ENCODE data around the gene ADIPOR1.
"Not testable (repeated sequence)": the region's sequence is repeated elsewhere in the genome, so short reads cannot be mapped to it uniquely, and the experiment has no call there.

ADIPOR1 gene, protein sequence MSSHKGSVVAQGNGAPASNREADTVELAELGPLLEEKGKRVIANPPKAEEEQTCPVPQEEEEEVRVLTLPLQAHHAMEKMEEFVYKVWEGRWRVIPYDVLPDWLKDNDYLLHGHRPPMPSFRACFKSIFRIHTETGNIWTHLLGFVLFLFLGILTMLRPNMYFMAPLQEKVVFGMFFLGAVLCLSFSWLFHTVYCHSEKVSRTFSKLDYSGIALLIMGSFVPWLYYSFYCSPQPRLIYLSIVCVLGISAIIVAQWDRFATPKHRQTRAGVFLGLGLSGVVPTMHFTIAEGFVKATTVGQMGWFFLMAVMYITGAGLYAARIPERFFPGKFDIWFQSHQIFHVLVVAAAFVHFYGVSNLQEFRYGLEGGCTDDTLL

GRCh38 chr1:202957733-202958543 lies at the start of gene ADIPOR1:
TSS of gene ADIPOR1 (minus strand) at chr1:202958312. CDS start at chr1:202951070, 7,242 bp downstream.
- DNase-seq, result peak; percentile 34 to 95 (median 86)

DNA sequence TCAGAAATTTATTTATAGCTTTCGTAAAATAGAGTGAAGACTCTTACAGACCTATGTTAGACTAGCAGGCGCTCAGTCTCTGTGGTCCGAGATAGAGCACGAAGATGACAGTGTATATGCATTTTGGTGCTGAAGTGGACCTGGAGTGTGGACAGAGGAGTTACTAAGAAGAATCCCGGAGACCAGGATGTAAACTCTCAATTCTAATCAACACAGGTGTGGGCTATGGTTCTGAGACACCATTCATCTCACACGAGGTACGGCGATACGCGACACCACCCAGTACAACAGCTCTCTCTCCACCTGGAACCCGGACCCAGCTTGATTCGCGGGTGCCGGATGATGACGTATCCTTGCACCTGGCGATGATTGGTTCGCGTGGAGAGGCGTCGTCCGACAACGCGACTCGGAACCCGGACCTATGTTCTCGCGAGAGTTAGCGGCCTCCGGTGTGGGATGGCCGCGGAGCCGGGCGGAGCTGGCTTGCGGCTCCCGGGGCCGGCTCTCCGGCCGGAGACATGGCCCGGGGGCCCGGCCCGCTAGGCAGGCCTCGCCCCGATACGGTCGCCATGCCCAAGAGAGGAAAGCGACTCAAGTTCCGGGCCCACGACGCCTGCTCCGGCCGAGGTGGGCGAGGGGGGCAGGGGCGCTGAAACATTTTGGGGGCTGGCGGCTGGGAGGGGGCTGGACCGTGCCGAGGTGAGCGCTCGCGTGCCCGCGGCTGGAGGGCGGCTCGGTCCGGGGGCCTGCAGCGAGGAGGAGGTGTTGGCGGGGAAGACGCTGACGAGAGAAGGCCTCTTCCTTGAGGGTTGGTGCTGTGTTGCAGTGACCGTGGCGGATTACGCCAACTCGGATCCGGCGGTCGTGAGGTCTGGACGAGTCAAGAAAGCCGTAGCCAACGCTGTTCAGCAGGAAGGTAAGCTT lies 49.1 kb upstream of the ADIPOR1 start, which contains the start of gene TMEM183A:
TMEM183A (plus strand) TSS at position 427 of the 924 bp plus-strand sequence; CDS start at position 519, 92 bp downstream.
- DNase-seq, result peak; percentile 63 to 97 (median 92)

DNA sequence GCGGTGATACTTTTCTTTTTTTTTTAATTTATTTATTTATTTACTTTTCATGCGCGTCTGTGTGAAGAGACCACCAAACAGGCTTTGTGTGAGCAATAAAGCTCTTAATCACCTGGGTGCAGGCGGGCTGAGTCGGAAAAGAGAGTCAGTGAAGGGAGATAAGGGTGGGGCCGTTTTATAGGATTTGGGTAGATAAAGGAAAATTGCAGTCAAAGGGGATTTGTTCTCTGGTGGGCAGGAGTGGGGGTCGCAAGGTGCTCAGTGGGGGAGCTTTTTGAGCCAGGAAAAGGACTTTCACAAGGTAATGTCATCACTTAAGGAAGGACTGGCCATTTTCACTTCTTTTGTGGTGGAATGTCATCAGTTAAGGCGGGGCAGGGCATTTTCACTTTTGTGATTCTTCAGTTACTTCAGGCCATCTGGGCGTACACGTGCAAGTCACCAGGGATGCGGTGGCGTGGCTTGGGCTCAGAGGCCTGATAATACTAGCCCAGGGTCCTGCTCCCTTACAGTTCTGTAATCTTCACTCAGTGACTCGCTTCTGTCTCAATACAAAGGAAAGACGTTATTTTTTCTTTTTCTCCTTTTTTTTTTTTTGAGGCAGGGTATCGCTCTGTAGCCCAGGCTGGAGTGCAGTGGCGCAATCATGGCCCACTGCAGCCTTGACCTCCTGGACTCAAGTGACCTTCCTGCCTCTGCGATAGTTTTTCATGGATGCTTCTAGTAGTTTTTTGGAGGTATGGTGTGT lies 47.5 kb upstream of the ADIPOR1 start:
- DNase-seq, result not testable (repeated sequence)

DNA sequence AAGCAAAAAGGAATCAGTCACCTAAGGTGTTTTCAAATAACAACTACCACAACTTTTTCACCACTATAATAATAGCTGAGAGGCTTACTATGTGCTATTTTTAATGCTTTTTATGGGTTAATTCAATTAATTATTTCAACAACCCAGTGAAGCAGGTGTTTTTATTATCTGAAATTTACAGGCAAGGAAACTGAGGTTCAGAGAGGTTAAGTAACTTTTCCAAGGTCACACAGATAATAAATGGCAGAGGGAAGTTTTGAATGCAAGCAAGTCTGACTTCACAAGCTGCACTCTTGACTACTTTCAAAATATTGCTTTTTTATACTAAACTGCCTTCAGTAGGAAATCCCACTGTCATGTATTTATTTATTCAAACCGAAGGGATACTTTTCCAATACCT lies 44.8 kb upstream of the ADIPOR1 start:
- DNase-seq, result no peak

- DNase-seq, result no peak
Measured at GRCh38 chr1:203001986-203002385, 43.9 kb upstream of the ADIPOR1 start.

GRCh38 chr1:203000217-203000944 lies 42.3 kb upstream of the ADIPOR1 start:
- DNase-seq, result no peak

DNA sequence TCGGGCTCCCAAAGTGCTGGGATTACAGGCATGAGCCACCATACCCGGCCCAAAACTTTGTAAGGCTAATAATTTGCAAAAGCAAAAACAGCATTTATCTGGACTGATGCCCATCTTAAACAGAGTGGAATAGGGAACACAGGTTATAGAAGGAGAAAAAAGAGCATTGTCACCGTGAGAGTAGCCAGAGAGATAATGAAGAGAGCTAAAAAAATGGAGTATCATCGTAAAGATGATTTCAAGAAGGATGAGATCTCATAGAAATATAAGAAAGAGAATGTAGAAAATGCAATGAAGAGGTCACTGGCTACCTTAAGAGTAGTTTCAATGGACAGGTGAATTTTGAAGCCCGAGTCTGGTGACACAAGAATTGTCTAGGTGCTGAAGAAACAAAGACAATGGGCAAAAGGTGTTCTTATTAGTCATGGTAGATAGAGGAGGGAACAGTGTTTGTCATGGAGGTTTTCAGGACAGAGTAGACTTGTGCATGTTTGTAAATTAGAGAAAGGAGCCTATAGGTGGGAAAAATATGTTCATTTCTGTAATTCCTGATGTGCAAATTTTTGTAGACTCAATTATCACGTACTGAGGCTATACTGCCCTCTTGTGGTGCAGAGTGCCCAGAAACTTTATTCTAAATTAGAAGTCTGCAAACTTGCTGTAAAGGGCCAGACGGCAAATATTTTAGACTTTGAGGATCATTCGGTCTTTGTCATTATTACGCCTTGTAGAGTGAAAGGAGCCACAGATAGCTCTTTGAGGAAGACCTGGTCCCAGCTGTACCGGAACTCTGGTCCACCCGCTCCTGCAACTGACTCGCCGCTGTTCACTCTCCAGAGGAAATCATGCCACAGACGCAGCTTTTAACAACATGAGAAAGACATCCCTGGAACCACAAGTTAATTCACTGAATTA lies 41.0 kb upstream of the ADIPOR1 start:
- DNase-seq, result peak in 22 of 58 donors; percentile 0 to 60 (median 7)

- no peak for DNase-seq
Measured at GRCh38 chr1:202994756-202995155, 36.6 kb upstream of the ADIPOR1 start.

DNA sequence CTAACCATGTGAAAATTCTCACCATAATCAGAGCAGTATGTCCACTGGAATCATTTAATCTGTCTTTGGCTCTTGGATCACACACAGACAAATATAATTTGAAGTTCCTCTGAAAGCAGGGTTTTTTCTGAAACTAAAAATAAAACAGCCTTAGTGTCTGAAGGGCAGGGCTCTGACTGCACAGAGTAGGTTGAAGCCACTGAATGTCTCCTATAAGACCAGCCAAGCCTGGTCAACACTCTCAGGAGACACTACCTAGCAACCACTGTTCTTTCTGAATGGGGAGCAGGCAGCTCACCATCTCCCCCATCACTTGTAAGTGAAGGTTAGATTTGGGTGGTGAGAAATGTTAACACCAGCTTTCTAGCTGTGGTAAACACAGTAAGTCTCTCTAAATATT lies 33.0 kb upstream of the ADIPOR1 start:
- no peak for DNase-seq

DNA sequence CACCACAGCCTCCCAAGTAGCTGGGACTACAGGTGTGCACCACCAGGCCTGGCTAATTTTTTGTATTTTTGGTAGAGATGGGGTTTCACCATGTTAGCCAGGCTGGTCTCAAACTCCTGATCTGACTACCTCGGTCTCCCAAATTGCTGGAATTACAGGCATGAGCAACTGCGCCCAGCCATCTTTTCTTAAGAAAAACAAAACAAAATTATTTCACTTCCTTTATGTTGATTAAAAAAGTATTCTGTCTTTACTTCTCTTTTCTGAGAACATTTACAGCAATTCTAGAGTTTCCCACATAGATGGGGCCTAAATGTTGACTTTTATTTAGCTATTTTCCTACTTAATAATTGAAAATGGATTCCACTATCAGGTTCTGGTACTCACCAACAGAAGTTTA lies 31.8 kb upstream of the ADIPOR1 start:
- DNase-seq, result no peak

GRCh38 chr1:202987922-202988583 lies 29.9 kb upstream of the ADIPOR1 start:
- no peak for DNase-seq

DNA sequence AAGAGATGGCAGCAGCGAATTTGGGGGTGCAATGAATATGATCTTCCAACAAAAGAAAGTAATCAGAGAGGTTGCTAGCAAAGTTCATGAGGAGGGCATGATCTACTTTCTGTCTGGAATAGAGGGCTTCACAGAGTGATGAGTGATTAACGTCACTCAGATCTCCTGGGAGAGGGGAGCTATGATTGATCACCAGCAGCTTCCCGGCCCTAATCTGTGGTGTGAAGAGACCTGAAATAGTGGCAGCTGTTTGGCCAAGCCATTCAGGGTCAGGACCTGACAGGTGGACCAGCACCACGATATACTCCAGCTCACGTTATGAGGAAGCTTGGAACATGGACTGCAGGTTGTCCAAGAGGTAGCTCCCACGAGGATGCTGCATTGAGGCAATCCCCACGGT lies 29.1 kb upstream of the ADIPOR1 start:
- DNase-seq, result no peak

- DNase-seq, result not testable (repeated sequence)
Measured at GRCh38 chr1:202986120-202986519, 28.0 kb upstream of the ADIPOR1 start.

GRCh38 chr1:202982715-202983430 lies 24.8 kb upstream of the ADIPOR1 start:
- no peak for DNase-seq

DNA sequence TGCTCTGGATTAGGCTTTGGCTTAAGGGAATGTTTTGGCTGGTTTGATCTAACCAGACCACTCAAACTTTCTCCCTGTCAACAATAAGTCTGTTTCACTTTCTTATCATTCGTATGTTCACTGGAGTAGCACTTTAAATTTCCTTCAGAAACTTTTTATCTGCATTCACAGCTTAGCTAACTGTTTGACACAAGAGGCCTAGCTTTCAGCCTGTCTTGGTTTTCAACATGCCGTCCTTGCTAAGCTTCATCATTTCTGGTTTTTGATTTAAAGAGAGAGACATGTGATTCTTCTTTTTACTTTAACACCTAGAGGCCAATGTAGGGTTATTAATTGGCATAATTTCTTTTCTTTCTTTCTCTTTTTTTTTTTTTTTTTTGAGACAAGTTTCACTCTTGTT lies 23.8 kb upstream of the ADIPOR1 start:
- no peak for DNase-seq

DNA sequence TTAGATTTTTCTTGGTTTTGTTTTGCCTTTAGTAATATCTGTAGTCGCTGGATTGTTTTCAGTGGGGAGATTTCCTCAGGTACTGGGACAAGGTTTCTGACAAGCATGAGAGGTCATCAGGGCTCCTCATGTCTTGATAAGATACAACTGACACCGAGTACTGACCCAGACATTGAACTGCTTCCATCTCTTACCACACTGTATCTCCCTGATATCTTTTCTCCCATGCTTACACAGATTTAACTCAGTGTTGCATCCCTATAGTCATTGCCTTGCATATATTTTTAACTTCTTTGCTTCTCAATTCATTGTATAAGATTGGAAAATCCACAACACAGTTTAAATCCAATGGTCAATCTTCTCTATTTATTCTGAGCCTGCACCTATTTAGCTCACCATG lies 21.3 kb upstream of the ADIPOR1 start:
- DNase-seq, result no peak

GRCh38 chr1:202976633-202977032 lies 18.5 kb upstream of the ADIPOR1 start:
- DNase-seq, result no peak
